Pancreas (tissue), 10 donors: ENCODE data around the gene DGKG. TPM values are rescaled to one million over a fixed set of nuclear protein-coding genes. Genes with fewer than 3 reads are reported as not detected.

ENCODE experiments used
- ATAC-seq, 4 donors: fragments of 200-7000 bp; cut with Tn5 transposase; one replicate each; pipeline versions ENCODE4 v1.8.0 to v1.9.1; 2020; ENCODE audit warnings: mild to moderate bottlenecking in 4 of 4, moderate library complexity in 4 of 4
- DNase-seq, 6 donors: peaks; one replicate each; pipeline ENCODE4 v3.0.0-alpha.2; 2020
- FAIRE-seq: peaks from 2 replicates; lab custom pipeline; 2012; peaks lifted over from hg19 to GRCh38; lab: Jason Lieb, UNC
- H3K27ac ChIP-seq, 4 donors: fragments of 200-600 bp; sonication (generic); 1 replicate in 3 of 4; 2 replicates in 1 of 4; pipeline versions ENCODE4 v1.5.0 to v1.8.0; 2020
- H3K27me3 ChIP-seq, 4 donors: fragments of 200-600 bp; one replicate each; pipeline ENCODE4 v1.8.0; 2021
- H3K36me3 ChIP-seq, 3 donors: fragments of 200-600 bp; sonication (generic) in 1 of 3; one replicate each; pipeline versions ENCODE4 v1.5.0 to v1.8.0; 2020 to 2021
- H3K4me1 ChIP-seq, 3 donors: fragments of 200-600 bp; one replicate each; pipeline ENCODE4 v1.8.0; 2021
- H3K4me3 ChIP-seq, 4 donors: fragments of 200-600 bp; sonication (generic) in 2 of 4; one replicate each; pipeline versions ENCODE4 v1.5.0 to v1.8.0; 2020 to 2021
- H3K9me3 ChIP-seq, 4 donors: fragments of 200-600 bp; one replicate each; pipeline ENCODE4 v1.8.0; 2021
- WGBS, 2 donors: extraction: QIAGEN DNeasy Blood & Tissue Kit; methylation state at CpG; one replicate each; pipeline ENCODE4 v1.1.7; 2013; 5-methylcytosine and 5-hydroxymethylcytosine counted together
- intact Hi-C, 3 donors: fragments of 100-400 bp; cut with DNase I; formaldehyde crosslinking; loops; one replicate each; pipeline versions ENCODE4 v1.11.1 to v1.14.2; 2022
- polyA plus RNA-seq, 2 donors: library from polyadenylated mRNA; stranded (reverse); fragments of 200-250 nt; gene quantifications; one replicate each; pipeline ENCODE4 v1.2.3, GENCODE V29; 2013
- total RNA-seq, 6 donors: library from RNA; stranded (reverse); fragmentation: NEBNext Ultra II Directional in 4 of 6; extraction: Animal tissue kit (Norgen Biotek cat#: 25700) in 4 of 6; gene quantifications; one replicate each; pipeline versions ENCODE4 v1.2.1 to v1.2.4, GENCODE V29; 2021 to 2023
- TF ChIP-seq, protein P1 (sequence below), 4 donors: fragments of 200-600 bp; sonication (generic) in 3 of 4; IDR thresholded peaks; one replicate each; pipeline versions ENCODE4 v1.5.0 to v1.8.0; 2021; ENCODE audit warnings: antibody characterized with exemption in 4 of 4
- donor health status: healthy with polysubstance abuse.
- donor health status: DM: no; HTN: no; CAD: no; lungs with moderate emphysema.
- donor health status: DM: no; HTN: no; CAD: no.
- donor health status: control.
- donor health status: control.
- donor health status: Bipolar disorder and iron deficiency.
- donor health status: DM: yes; HTN: yes; CAD: no.
- donor health status: DM: no; HTN: no; CAD: no.
- donor health status: DM: no; HTN: no; CAD: no.
- donor health status: DM: yes; HTN: yes; CAD: no.

DGKG gene
- total and polyA plus RNA-seq, 8 donors = 0.16 to 2.0 (median 0.88) TPM

DNA sequence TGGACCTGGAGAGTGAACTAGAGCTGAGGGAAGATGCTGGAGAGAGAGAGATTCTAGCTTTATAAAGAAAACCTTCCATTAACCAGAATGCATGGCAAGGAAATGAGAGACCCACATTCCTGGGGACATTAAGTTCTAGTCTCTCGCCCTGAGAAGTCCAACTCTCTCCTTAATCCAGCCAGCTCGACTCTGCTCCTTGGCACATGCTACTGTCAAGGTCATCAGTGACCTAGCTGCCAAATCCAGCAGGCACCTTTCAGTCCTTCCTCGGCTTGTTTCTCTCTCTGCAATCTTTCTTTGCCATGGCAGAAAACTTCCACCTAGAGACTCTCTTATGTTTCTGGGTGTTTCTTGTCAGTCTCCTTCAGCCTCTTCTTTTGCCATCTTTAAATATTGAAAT lies 40.3 kb downstream of the DGKG start:
- Histone ChIP-seq H3K27ac (no peak overlapping the region), H3K9me3 (no peaks in the 10 kb centered on the region), H3K36me3 (no peaks in the 10 kb centered on the region), H3K4me1 (no peaks in the 10 kb centered on the region), H3K27me3 (no peaks in the 10 kb centered on the region), H3K4me3 (no peak overlapping the region)
- DNase-seq = no peak
- intact Hi-C loops = no loop called here
- FAIRE-seq = no peak
- TF ChIP-seq, protein P1, sequence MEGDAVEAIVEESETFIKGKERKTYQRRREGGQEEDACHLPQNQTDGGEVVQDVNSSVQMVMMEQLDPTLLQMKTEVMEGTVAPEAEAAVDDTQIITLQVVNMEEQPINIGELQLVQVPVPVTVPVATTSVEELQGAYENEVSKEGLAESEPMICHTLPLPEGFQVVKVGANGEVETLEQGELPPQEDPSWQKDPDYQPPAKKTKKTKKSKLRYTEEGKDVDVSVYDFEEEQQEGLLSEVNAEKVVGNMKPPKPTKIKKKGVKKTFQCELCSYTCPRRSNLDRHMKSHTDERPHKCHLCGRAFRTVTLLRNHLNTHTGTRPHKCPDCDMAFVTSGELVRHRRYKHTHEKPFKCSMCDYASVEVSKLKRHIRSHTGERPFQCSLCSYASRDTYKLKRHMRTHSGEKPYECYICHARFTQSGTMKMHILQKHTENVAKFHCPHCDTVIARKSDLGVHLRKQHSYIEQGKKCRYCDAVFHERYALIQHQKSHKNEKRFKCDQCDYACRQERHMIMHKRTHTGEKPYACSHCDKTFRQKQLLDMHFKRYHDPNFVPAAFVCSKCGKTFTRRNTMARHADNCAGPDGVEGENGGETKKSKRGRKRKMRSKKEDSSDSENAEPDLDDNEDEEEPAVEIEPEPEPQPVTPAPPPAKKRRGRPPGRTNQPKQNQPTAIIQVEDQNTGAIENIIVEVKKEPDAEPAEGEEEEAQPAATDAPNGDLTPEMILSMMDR (IDR thresholded peaks at IDR 0.05) = no peak
- 38 to 49% methylated on average over 3 of the region's 3 CpGs for WGBS, 2 donors
- ATAC-seq = peak in 1 of 4 donors; percentile 43

DNA sequence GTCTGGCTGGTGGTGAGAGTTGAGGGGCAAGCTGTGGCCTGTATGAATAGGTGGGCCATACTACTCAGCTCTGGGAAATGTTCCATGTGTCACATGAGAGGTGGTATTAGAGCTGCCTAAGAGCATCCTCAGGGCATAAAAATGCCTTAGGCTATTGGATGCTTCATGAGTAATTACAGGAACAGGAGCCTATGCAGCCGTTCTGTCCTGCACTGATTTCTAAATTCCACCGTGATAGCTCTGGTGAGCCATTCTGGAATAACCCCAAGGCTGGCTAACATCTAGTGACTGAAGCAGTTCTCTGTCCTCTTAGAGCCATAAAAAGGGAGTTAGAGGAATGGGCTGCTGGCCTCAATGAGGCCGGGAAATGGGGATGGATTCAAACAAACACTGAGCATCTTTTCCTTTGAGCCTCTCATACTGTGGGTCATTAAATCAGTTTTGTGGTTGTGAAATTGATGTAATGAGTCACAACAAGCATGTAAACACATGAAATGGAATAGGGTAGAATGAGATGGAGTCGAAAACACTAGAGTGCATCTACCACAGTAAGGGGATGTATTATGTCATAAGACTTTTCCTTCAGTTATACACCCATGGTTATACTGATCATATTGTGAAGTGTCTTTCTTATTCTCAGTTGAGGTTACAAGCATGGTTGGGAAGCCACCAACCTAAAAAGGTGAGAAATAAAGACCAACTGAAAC lies 41.0 kb downstream of the DGKG start:
- Histone ChIP-seq H3K27me3 (no peaks in the 10 kb centered on the region), H3K4me3 (no peak overlapping the region), H3K9me3 (no peaks in the 10 kb centered on the region), H3K4me1 (no peaks in the 10 kb centered on the region), H3K27ac (no peak overlapping the region), H3K36me3 (no peaks in the 10 kb centered on the region)
- TF ChIP-seq, protein P1 (IDR thresholded peaks at IDR 0.05) = no peak
- no peak for ATAC-seq
- DNase-seq = no peak
- 89 to 92% methylated on average over 4 of the region's 4 CpGs for WGBS, 2 donors
- FAIRE-seq = no peak
- intact Hi-C loops = no loop called here

DNA sequence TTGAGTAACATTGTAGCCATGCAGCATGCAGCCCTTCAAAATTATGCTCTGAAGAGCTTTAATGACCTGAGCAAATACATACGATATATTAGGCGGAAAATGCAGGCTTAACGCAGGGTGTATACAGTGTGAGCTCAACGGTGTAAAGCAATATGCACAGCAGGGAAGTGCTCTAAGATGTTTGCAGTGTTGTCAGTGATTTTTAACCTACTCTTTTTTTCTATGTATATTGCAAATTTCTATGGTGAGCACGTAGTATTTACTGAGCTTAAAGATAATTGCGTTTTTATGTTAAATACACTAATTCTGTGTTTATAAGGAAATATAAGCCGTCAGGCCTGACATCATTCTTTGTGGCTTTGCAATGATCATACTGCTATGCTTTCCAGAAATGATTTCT lies 42.1 kb downstream of the DGKG start:
- DNase-seq = no peak
- H3K9me3 ChIP-seq = no peaks in the 10 kb centered on the region
- TF ChIP-seq, protein P1 (IDR thresholded peaks at IDR 0.05) = no peak
- no peak overlapping the region for H3K4me3 ChIP-seq
- no peak overlapping the region for H3K27ac ChIP-seq
- intact Hi-C loops = no loop called here
- no peaks in the 10 kb centered on the region for H3K36me3 ChIP-seq
- no peak for FAIRE-seq
- H3K4me1 ChIP-seq = no peaks in the 10 kb centered on the region
- ATAC-seq = no peak
- 84 to 88% methylated on average over 7 of the region's 7 CpGs for WGBS, 2 donors
- no peaks in the 10 kb centered on the region for H3K27me3 ChIP-seq

DNA sequence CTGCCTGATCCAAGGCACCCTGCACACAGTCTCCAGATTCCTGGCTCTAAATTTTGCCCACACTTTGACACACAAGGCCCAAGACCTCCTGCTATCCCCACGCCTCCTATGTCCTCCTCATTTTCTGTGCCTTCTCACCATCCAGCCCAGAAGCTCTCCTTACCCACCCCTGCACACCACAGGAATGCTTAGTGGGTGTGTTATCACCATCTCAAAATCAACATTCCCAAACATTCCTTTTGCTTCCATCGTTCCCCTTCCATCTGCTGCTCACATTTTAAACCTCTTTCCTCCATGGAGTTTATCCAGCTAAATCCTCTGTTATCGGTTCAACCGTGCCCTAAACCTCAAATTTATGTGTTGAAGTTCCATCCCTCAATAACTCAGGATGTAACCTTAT lies 43.9 kb downstream of the DGKG start:
- TF ChIP-seq, protein P1 (IDR thresholded peaks at IDR 0.05) = no peak
- no peak for DNase-seq
- intact Hi-C loops = no loop called here
- WGBS, 2 donors = 76 to 79% methylated on average over 4 of the region's 4 CpGs
- Histone ChIP-seq H3K27ac (no peak overlapping the region), H3K4me3 (no peak overlapping the region), H3K36me3 (no peaks in the 10 kb centered on the region), H3K27me3 (no peaks in the 10 kb centered on the region), H3K4me1 (no peaks in the 10 kb centered on the region), H3K9me3 (no peaks in the 10 kb centered on the region)
- no peak for FAIRE-seq
- no peak for ATAC-seq

DNA sequence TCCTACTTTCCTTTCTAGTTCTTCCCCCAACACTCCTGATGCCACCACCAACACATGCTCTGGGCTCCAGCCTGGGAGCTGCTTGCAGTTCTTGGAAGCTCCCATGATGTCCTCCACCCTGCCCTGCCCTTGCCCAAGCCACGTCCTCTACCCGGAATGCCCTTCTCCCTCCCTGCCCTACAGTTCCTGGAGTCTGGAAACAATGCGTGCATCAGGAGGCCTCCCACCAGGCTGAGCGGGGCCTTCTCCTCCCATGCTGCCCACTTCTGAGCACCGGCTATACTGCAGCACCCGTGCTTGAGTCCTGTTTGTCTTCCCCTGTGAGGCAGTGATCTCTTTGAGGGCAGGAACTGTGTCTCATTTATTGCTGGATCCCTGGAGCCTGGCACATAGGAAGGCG lies 44.6 kb downstream of the DGKG start:
- Histone ChIP-seq H3K4me1 (no peaks in the 10 kb centered on the region), H3K27me3 (no peaks in the 10 kb centered on the region), H3K9me3 (no peaks in the 10 kb centered on the region), H3K27ac (no peak overlapping the region), H3K36me3 (no peaks in the 10 kb centered on the region), H3K4me3 (no peak overlapping the region)
- DNase-seq (no peak), ATAC-seq (no peak), FAIRE-seq (no peak)
- WGBS, 2 donors = 86 to 87% methylated on average over 7 of the region's 7 CpGs
- intact Hi-C loops = no loop called here
- TF ChIP-seq, protein P1 (IDR thresholded peaks at IDR 0.05) = no peak
